Endothelial cell of umbilical vein (primary cell): Measurements from ENCODE around the gene MTCH1. TPM values are rescaled to one million over a fixed set of nuclear protein-coding genes. Genes with fewer than 3 reads are reported as not detected.

Experiments used
- BruUV-seq: library from RNA; stranded (reverse); fragments of 400-500 nt; replicated peaks from 2 replicates; lab custom pipeline; 2021; lab: Mats Ljungman, UMichigan
- CTCF ChIA-PET: fragments of 300-600, 350-600 bp; sonication (Branson Sonifier 250); formaldehyde crosslinking; loops from one replicate; lab custom pipeline; 2021; ENCODE audit warnings: antibody characterized with exemption, inconsistent platforms; lab: Charles Lee
- POLR2A ChIA-PET: fragments of 300-600, 350-600 bp; sonication (Branson Sonifier 250); formaldehyde crosslinking; loops from one replicate; lab custom pipeline; 2021; ENCODE audit warnings: antibody characterized with exemption, inconsistent platforms; lab: Charles Lee
- DNase-seq: peaks from one replicate; pipeline ENCODE4 v3.0.0-alpha.2; 2011; ENCODE audit warnings: low read depth, low spot score
- FAIRE-seq: peaks from 2 replicates; lab custom pipeline; 2011; peaks lifted over from hg19 to GRCh38; lab: Jason Lieb, UNC
- H2AFZ ChIP-seq: 2 replicates; pipeline ENCODE4 v1.6.0; 2012; ENCODE audit warnings: low read depth, low read length, control low read depth, inconsistent platforms
- H3K27ac ChIP-seq: 2 replicates; pipeline ENCODE4 v1.5.1; 2011; ENCODE audit warnings: low read depth, mild to moderate bottlenecking, control low read depth, low read length, moderate library complexity; ENCODE audit not compliant: insufficient read depth
- H3K27me3 ChIP-seq, 2 experiments: 2 replicates each; pipeline versions ENCODE4 v1.6.0 to v1.6.1; 2011; ENCODE audit warnings: low read length in 2 of 2, mixed read lengths in 1 of 2; ENCODE audit not compliant: control insufficient read depth in 2 of 2, insufficient read depth in 2 of 2
- H3K36me3 ChIP-seq, 2 experiments: 2 replicates in 1 of 2; 3 replicates in 1 of 2; pipeline ENCODE4 v1.5.1; 2011; ENCODE audit warnings: low read length in 2 of 2, mild to moderate bottlenecking in 1 of 2, moderate library complexity in 1 of 2; ENCODE audit not compliant: control insufficient read depth in 2 of 2, insufficient read depth in 2 of 2; ENCODE audit errors: extremely low read depth in 1 of 2
- H3K4me1 ChIP-seq: 3 replicates; pipeline ENCODE4 v1.5.1; 2011; ENCODE audit warnings: mild to moderate bottlenecking, low read length; ENCODE audit not compliant: control insufficient read depth, insufficient read depth; ENCODE audit errors: extremely low read depth
- H3K4me2 ChIP-seq: 2 replicates; pipeline ENCODE4 v1.6.1; 2011; ENCODE audit warnings: low read length, control low read depth, mixed read lengths; ENCODE audit not compliant: insufficient read depth
- H3K4me3 ChIP-seq, 3 experiments: fragments of 200-600 bp in 1 of 3; sonication (generic), shearing (Covaris generic) in 1 of 3; replicated peaks in 1 of 3; 2 replicates each; pipeline ENCODE4 v1.5.1; 2011 to 2016; ENCODE audit warnings: control low read depth in 3 of 3, low read length in 3 of 3, mild to moderate bottlenecking in 2 of 3, inconsistent platforms in 1 of 3, low read depth in 1 of 3, moderate library complexity in 1 of 3; ENCODE audit not compliant: insufficient read depth in 1 of 3
- H3K79me2 ChIP-seq: 2 replicates; pipeline ENCODE4 v1.6.0; 2012; ENCODE audit warnings: low read length, inconsistent platforms; ENCODE audit not compliant: control insufficient read depth, insufficient read depth
- H3K9ac ChIP-seq: replicated peaks from 2 replicates; pipeline ENCODE3; 2011; ENCODE audit warnings: low read length, control low read depth; ENCODE audit not compliant: insufficient read depth; ENCODE audit errors: extremely low read depth
- H3K9me1 ChIP-seq: replicated peaks from 3 replicates; pipeline ENCODE4 v1.6.0; 2011; ENCODE audit warnings: mild to moderate bottlenecking, low read length; ENCODE audit not compliant: control insufficient read depth, insufficient read depth; ENCODE audit errors: extremely low read depth
- H3K9me3 ChIP-seq: replicated peaks from 2 replicates; pipeline ENCODE4 v1.5.1; 2012; ENCODE audit warnings: low read length, inconsistent platforms; ENCODE audit not compliant: control insufficient read depth, insufficient read depth
- H4K20me1 ChIP-seq: replicated peaks from 2 replicates; pipeline ENCODE3; 2011; ENCODE audit warnings: mild to moderate bottlenecking, low read length; ENCODE audit not compliant: control insufficient read depth, insufficient read depth; ENCODE audit errors: extremely low read depth
- EZH2 ChIP-seq: IDR thresholded peaks from 2 replicates; pipeline ENCODE4 v1.6.1; 2012; ENCODE audit warnings: borderline replicate concordance, low read depth, mild to moderate bottlenecking, moderate library complexity, low read length, inconsistent platforms; ENCODE audit not compliant: severe bottlenecking
- FOS ChIP-seq: IDR thresholded peaks from 2 replicates; pipeline ENCODE4 v1.6.1; 2011; ENCODE audit warnings: mild to moderate bottlenecking, low read length, moderate library complexity, borderline replicate concordance; ENCODE audit not compliant: insufficient read depth
- GATA2 ChIP-seq: IDR thresholded peaks from 2 replicates; pipeline ENCODE4 v1.7.0; 2011; ENCODE audit warnings: low read depth, mild to moderate bottlenecking, moderate library complexity, mixed read lengths, low read length; ENCODE audit not compliant: insufficient read length, insufficient read depth
- JUN ChIP-seq: IDR thresholded peaks from 2 replicates; pipeline ENCODE4 v1.6.1; 2011; ENCODE audit warnings: borderline replicate concordance, low read depth; ENCODE audit not compliant: insufficient read length, insufficient read depth
- MAX ChIP-seq: IDR thresholded peaks from 2 replicates; pipeline ENCODE4 v1.6.1; 2011; ENCODE audit not compliant: insufficient read depth, insufficient read length
- MYC ChIP-seq: IDR thresholded peaks from one replicate; pipeline ENCODE4 v1.6.1; 2011; ENCODE audit warnings: mild to moderate bottlenecking, low read depth, low read length
- POLR2A ChIP-seq: IDR thresholded peaks from 2 replicates; pipeline ENCODE4 v1.6.1; 2012; ENCODE audit warnings: low read depth, mild to moderate bottlenecking, control low read depth, low read length
- POLR2AphosphoS5 ChIP-seq: IDR thresholded peaks from 2 replicates; pipeline ENCODE4 v1.6.1; 2012; ENCODE audit warnings: low read depth, mild to moderate bottlenecking, control low read depth, low read length, moderate library complexity; ENCODE audit not compliant: insufficient read depth
- dilution Hi-C: fragments of 300-500 bp; cut with MboI; formaldehyde crosslinking; loops from one replicate; pipeline ENCODE4 v1.15.0; 2019; ENCODE audit warnings: low sequenced_read_pairs; ENCODE audit not compliant: extremely low pct_ligation_motif_present
- intact Hi-C: fragments of 100-400 bp; cut with micrococcal nuclease; formaldehyde crosslinking; loops from one replicate; pipeline ENCODE4 v1.10.0; 2022
- polyA plus RNA-seq, 4 experiments: library from polyadenylated mRNA; depleted of rRNA in 3 of 4; stranded (reverse) in 3 of 4; unstranded in 1 of 4; fragments of >200 nt; gene quantifications; 2 replicates each; pipeline versions ENCODE4 v1.2.1 to v1.2.3, GENCODE V29; 2011 to 2012; ENCODE audit warnings: missing spikeins in 1 of 4
- total RNA-seq: library from RNA; stranded (reverse); gene quantifications from 2 replicates; pipeline ENCODE4 v1.2.3, GENCODE V29; 2021
- TF ChIP-seq, protein P1 (sequence below), 2 donors: IDR thresholded peaks; 1 replicate in 1 of 2; 2 replicates in 1 of 2; pipeline ENCODE4 v1.5.1; 2011; ENCODE audit warnings: low read length in 2 of 2, mild to moderate bottlenecking in 2 of 2, moderate library complexity in 2 of 2, control low read depth in 1 of 2, inconsistent platforms in 1 of 2, low read depth in 1 of 2; ENCODE audit not compliant: insufficient read depth in 1 of 2; ENCODE audit errors: extremely low read depth in 1 of 2

The MTCH1 gene
- total and polyA plus RNA-seq, 2 donors (not counting 3 experiments of a cell fraction or from before 2014, with no cell fraction given): 218 to 228 TPM

DNA sequence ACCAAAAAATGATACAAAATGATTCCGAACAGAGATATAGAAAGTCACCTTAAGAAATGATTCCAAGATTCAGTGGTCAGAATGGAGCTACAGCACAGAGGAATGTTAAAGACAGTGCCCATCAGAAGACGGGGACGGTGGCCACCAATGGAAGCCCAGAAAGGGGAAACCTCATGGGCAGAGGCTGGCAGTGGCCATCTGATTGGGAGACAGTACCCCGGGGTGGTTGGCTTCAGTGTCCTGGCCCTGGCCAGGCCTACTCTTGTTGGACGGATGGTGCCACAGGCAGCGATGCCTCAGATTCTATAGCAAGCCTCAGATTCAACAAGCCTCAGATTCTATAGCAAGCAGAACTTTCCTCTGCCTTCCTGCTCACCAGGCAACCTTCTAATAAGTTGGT, 48.1 kb downstream of the MTCH1 start:
- POLR2A ChIA-PET: interaction anchor here (0.6 kb wide), 1 partner anchor 188 kb away, joined by 5 read pairs; no protein-coding TSS in a partner anchor
- FAIRE-seq (no peak), DNase-seq (no peak)
- CTCF ChIA-PET: no interaction called here
- intact Hi-C loops: no loop called here
- H3K9ac ChIP-seq: no peak overlapping the region
- H4K20me1 ChIP-seq: no peaks in the 10 kb centered on the region
- dilution Hi-C loops: no loop called here
- H3K27me3 ChIP-seq: peaks cover 0 to 3% of the 10 kb centered on the region in 2 experiments
- H3K4me1 ChIP-seq: peaks cover 6% of the 10 kb centered on the region
- no TSS peak for BruUV-seq
- H3K9me1 ChIP-seq: no peaks in the 10 kb centered on the region
- no peak overlapping the region for H2AFZ ChIP-seq
- no peak overlapping the region for H3K27ac ChIP-seq
- H3K4me3 ChIP-seq: no peak overlapping the region
- H3K4me2 ChIP-seq: no peak overlapping the region
- no peak for TF ChIP-seq JUN
- TF ChIP-seq MAX: no peak
- TF ChIP-seq, protein P1, sequence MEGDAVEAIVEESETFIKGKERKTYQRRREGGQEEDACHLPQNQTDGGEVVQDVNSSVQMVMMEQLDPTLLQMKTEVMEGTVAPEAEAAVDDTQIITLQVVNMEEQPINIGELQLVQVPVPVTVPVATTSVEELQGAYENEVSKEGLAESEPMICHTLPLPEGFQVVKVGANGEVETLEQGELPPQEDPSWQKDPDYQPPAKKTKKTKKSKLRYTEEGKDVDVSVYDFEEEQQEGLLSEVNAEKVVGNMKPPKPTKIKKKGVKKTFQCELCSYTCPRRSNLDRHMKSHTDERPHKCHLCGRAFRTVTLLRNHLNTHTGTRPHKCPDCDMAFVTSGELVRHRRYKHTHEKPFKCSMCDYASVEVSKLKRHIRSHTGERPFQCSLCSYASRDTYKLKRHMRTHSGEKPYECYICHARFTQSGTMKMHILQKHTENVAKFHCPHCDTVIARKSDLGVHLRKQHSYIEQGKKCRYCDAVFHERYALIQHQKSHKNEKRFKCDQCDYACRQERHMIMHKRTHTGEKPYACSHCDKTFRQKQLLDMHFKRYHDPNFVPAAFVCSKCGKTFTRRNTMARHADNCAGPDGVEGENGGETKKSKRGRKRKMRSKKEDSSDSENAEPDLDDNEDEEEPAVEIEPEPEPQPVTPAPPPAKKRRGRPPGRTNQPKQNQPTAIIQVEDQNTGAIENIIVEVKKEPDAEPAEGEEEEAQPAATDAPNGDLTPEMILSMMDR (IDR thresholded peaks at IDR 0.05; ENCODE audit: extremely low read depth in 1 of 2, insufficient read depth in 1 of 2, low read depth in 1 of 2, low read length in 2 of 2): no peak
- no peak for TF ChIP-seq GATA2
- TF ChIP-seq EZH2: no peak
- TF ChIP-seq FOS: no peak
- TF ChIP-seq POLR2AphosphoS5: no peak
- no peak for TF ChIP-seq POLR2A
- no peak for TF ChIP-seq MYC
- no peaks in the 10 kb centered on the region for H3K9me3 ChIP-seq
- no peaks in the 10 kb centered on the region for H3K36me3 ChIP-seq
- H3K79me2 ChIP-seq: no peaks in the 10 kb centered on the region
